AG04449 (cell line): ENCODE data around the gene IL7R.

ENCODE experiments used
- CTCF ChIA-PET: fragments of 350-600 bp; formaldehyde crosslinking; extraction: SDS; loops from one replicate; lab custom pipeline; 2021; ENCODE audit warnings: antibody characterized with exemption; lab: Yijun Ruan, JAX
- POLR2A ChIA-PET: fragments of 400-600, 350-600 bp; formaldehyde crosslinking; extraction: SDS; loops from one replicate; lab custom pipeline; 2020; ENCODE audit warnings: antibody characterized with exemption, inconsistent platforms; lab: Yijun Ruan, JAX
- DNase-seq: peaks from one replicate; pipeline ENCODE4 v3.0.0-alpha.2; 2010; ENCODE audit warnings: low read depth, low spot score
- H3K4me3 ChIP-seq: 2 replicates; pipeline ENCODE4 v1.5.1; 2011; ENCODE audit warnings: low read depth, mild to moderate bottlenecking, control low read depth, low read length
- CTCF ChIP-seq: IDR thresholded peaks from one replicate; pipeline ENCODE4 v1.5.1; 2011; ENCODE audit warnings: mild to moderate bottlenecking, moderate library complexity, low read length, control low read depth, inconsistent platforms; ENCODE audit not compliant: insufficient read depth; ENCODE audit errors: missing control alignments

The IL7R gene

GRCh38 chr5:35847961-35848360 lies 8.7 kb upstream of the IL7R start:
- CTCF ChIA-PET: no interaction called here

GRCh38 chr5:35849860-35850259 lies 6.8 kb upstream of the IL7R start:
- TF ChIP-seq CTCF: no peak
- ChIA-PET CTCF (interaction anchor here (1.4 kb wide), 1 partner anchor 71 kb away, joined by 3 read pairs; no protein-coding TSS in a partner anchor), POLR2A (no interaction called here)
- DNase-seq: no peak
- no peak overlapping the region for H3K4me3 ChIP-seq

More at GRCh38 chr5:35847961-35848360, 8.7 kb upstream of the IL7R start:
- POLR2A ChIA-PET: no interaction called here
- no peak for DNase-seq
- H3K4me3 ChIP-seq: no peak overlapping the region
- TF ChIP-seq CTCF: no peak

GRCh38 chr5:35850967-35851680 lies 5.6 kb upstream of the IL7R start:
- POLR2A ChIA-PET: interaction anchor here (0.9 kb wide), 1 partner anchor 9 kb away, joined by 3 read pairs; no protein-coding TSS in a partner anchor
- CTCF ChIA-PET: interaction anchor here (1.0 to 1.4 kb wide), 2 partner anchors 74 to 76 kb away, joined by 3 read pairs; no protein-coding TSS in a partner anchor
- no peak for TF ChIP-seq CTCF
- DNase-seq: no peak
- 0 out of 2 replicates have a peak overlapping the region, but pooled peaks have one; percentile 13 for H3K4me3 ChIP-seq

GRCh38 chr5:35852084-35852734 lies 4.5 kb upstream of the IL7R start:
- DNase-seq: no peak
- H3K4me3 ChIP-seq: no peak overlapping the region
- ChIA-PET POLR2A (no interaction called here), CTCF (interaction anchor here (2.9 kb wide), 1 partner anchor 75 kb away, joined by 7 read pairs; no protein-coding TSS in a partner anchor)
- TF ChIP-seq CTCF: no peak

GRCh38 chr5:35852773-35853172 lies 3.9 kb upstream of the IL7R start:
- no peak for DNase-seq
- ChIA-PET CTCF (interaction anchor here (2.9 kb wide), 1 partner anchor 75 kb away, joined by 7 read pairs; no protein-coding TSS in a partner anchor), POLR2A (no interaction called here)
- no peak for TF ChIP-seq CTCF
- H3K4me3 ChIP-seq: no peak overlapping the region

- no peak for DNase-seq
- no peak overlapping the region for H3K4me3 ChIP-seq
- no peak for TF ChIP-seq CTCF
- ChIA-PET CTCF (interaction anchor here (2.9 kb wide), 1 partner anchor 76 kb away, joined by 7 read pairs; no protein-coding TSS in a partner anchor), POLR2A (no interaction called here)
These were observed 3.1 kb upstream of the IL7R start for GRCh38 chr5:35853631-35854030.
